GM12878 (cell line): Measurements from ENCODE around the gene SPATA18. TPM values are rescaled to one million over a fixed set of nuclear protein-coding genes. Genes with fewer than 3 reads are reported as not detected.

Source experiments
- ATAC-seq: fragments of 200-7000 bp; cut with Tn5 transposase; 3 replicates; pipeline ENCODE4 v1.9.1; 2020; ENCODE audit warnings: mild to moderate bottlenecking, moderate library complexity
- BruUV-seq: library from RNA; stranded (reverse); fragments of 400-500 nt; replicated peaks from 2 replicates; lab custom pipeline; 2021; lab: Mats Ljungman, UMichigan
- CTCF ChIA-PET: fragments of 300-600 bp; sonication (Branson Sonifier 250); formaldehyde crosslinking; extraction: SDS; loops from one replicate; lab custom pipeline; 2021; ENCODE audit warnings: inconsistent platforms; lab: Yijun Ruan, JAX
- POLR2A ChIA-PET: fragments of 350-600 bp; formaldehyde crosslinking; extraction: SDS; loops from one replicate; lab custom pipeline; 2021; ENCODE audit warnings: inconsistent platforms; lab: Charles Lee
- RAD21 ChIA-PET: fragments of 300-600 bp; sonication (Branson Sonifier 250); formaldehyde crosslinking; loops from one replicate; lab custom pipeline; 2023; ENCODE audit warnings: antibody characterized with exemption; ENCODE audit not compliant: unreplicated experiment; lab: Charles Lee
- SMC1A ChIA-PET: fragments of 300-600 bp; sonication (Branson Sonifier 250); formaldehyde crosslinking; loops from one replicate; lab custom pipeline; 2023; ENCODE audit not compliant: unreplicated experiment, uncharacterized antibody; lab: Charles Lee
- DNase-seq: peaks from one replicate; pipeline ENCODE4 v3.0.0-alpha.2; 2011; ENCODE audit warnings: low read depth, low spot score
- FAIRE-seq: peaks from 3 replicates; lab custom pipeline; 2011; peaks lifted over from hg19 to GRCh38; lab: Jason Lieb, UNC
- H2AFZ ChIP-seq: 2 replicates; pipeline ENCODE4 v1.6.0; 2011; ENCODE audit warnings: low read depth, low read length, control low read depth; ENCODE audit not compliant: control insufficient read depth
- H3K27ac ChIP-seq: 2 replicates; pipeline ENCODE4 v1.5.1; 2011; ENCODE audit warnings: control low read depth; ENCODE audit not compliant: control insufficient read depth, insufficient read depth
- H3K27me3 ChIP-seq, 2 experiments: replicated peaks in 1 of 2; 2 replicates each; pipeline versions ENCODE4 v1.6.0 to v1.6.1; 2011; ENCODE audit warnings: low read length in 1 of 2; ENCODE audit not compliant: control insufficient read depth in 2 of 2, insufficient read depth in 2 of 2
- H3K36me3 ChIP-seq, 2 experiments: 2 replicates each; pipeline ENCODE4 v1.5.1; 2011; ENCODE audit warnings: low read length in 1 of 2; ENCODE audit not compliant: control insufficient read depth in 2 of 2, insufficient read depth in 2 of 2
- H3K4me1 ChIP-seq: 2 replicates; pipeline ENCODE4 v1.6.1; 2011; ENCODE audit warnings: mild to moderate bottlenecking, low read length, moderate library complexity, mixed read lengths; ENCODE audit not compliant: control insufficient read depth, insufficient read depth
- H3K4me2 ChIP-seq: 2 replicates; pipeline ENCODE4 v1.6.0; 2011; ENCODE audit warnings: control low read depth; ENCODE audit not compliant: control insufficient read depth, insufficient read depth
- H3K4me3 ChIP-seq: fragments of 200-600 bp; sonication (generic); 2 replicates; pipeline ENCODE4 v1.5.1; 2016
- H3K79me2 ChIP-seq: 2 replicates; pipeline ENCODE4 v1.6.0; 2011; ENCODE audit warnings: low read length; ENCODE audit not compliant: control insufficient read depth, insufficient read depth
- H3K9ac ChIP-seq: 2 replicates; pipeline ENCODE4 v1.8.0; 2011; ENCODE audit warnings: low read length, control low read depth, mixed read lengths; ENCODE audit not compliant: control insufficient read depth, insufficient read depth
- H3K9me3 ChIP-seq: replicated peaks from 3 replicates; pipeline ENCODE4 v1.5.1; 2011; ENCODE audit warnings: mild to moderate bottlenecking, low read length; ENCODE audit not compliant: control insufficient read depth, insufficient read depth
- H4K20me1 ChIP-seq: 2 replicates; pipeline ENCODE4 v1.6.0; 2011; ENCODE audit not compliant: control insufficient read depth, insufficient read depth
- BHLHE40 ChIP-seq, 2 experiments: fragments of 450-650 bp in 1 of 2; IDR thresholded peaks; 2 replicates each; pipeline ENCODE4 v1.6.1; 2011 to 2017; ENCODE audit warnings: low read depth in 2 of 2, borderline replicate concordance in 1 of 2, improper control_type of control experiment in 1 of 2, low read length in 1 of 2, mild to moderate bottlenecking in 1 of 2
- CUX1 ChIP-seq: IDR thresholded peaks from 2 replicates; pipeline ENCODE4 v1.6.1; 2012; ENCODE audit warnings: improper control_type of control experiment, low read depth, low read length; ENCODE audit not compliant: insufficient replicate concordance
- ELK1 ChIP-seq: IDR thresholded peaks from 2 replicates; pipeline ENCODE4 v1.6.1; 2012; ENCODE audit warnings: low read depth, low read length, improper control_type of control experiment
- GABPA ChIP-seq: IDR thresholded peaks from 2 replicates; pipeline ENCODE4 v1.6.1; 2014; ENCODE audit warnings: antibody characterized with exemption, low read depth, mild to moderate bottlenecking, inconsistent platforms
- HCFC1 ChIP-seq: fragments of 150-350 bp; IDR thresholded peaks from 2 replicates; pipeline ENCODE4 v1.6.1; 2014; ENCODE audit warnings: low read length
- LARP7 ChIP-seq: fragments of 450-650 bp; IDR thresholded peaks from 2 replicates; pipeline ENCODE4 v1.6.1; 2017; ENCODE audit warnings: mild to moderate bottlenecking
- MTA3 ChIP-seq: IDR thresholded peaks from 2 replicates; pipeline ENCODE4 v1.6.1; 2012; ENCODE audit warnings: low read length, inconsistent platforms, borderline replicate concordance
- NBN ChIP-seq: fragments of 450-650 bp; IDR thresholded peaks from 2 replicates; pipeline ENCODE4 v1.6.1; 2016
- NFYA ChIP-seq: IDR thresholded peaks from 2 replicates; pipeline ENCODE4 v1.6.1; 2011; ENCODE audit warnings: low read depth, mild to moderate bottlenecking, low read length, improper control_type of control experiment, borderline replicate concordance
- NR2F1 ChIP-seq: fragments of 450-650 bp; conservative IDR thresholded peaks from 2 replicates; pipeline ENCODE4 v1.6.1; 2017; ENCODE audit warnings: mild to moderate bottlenecking
- PKNOX1 ChIP-seq: fragments of 450-650 bp; IDR thresholded peaks from 2 replicates; pipeline ENCODE4 v1.6.1; 2016; ENCODE audit warnings: mild to moderate bottlenecking
- RCOR1 ChIP-seq: conservative IDR thresholded peaks from 2 replicates; pipeline ENCODE4 v1.6.1; 2012; ENCODE audit warnings: low read depth, low read length, improper control_type of control experiment
- SKIL ChIP-seq: fragments of 450-650 bp; IDR thresholded peaks from 2 replicates; pipeline ENCODE4 v1.6.1; 2017; ENCODE audit warnings: mild to moderate bottlenecking, low read depth, inconsistent platforms; ENCODE audit not compliant: poor library complexity, severe bottlenecking
- WGBS: methylation state at CpG from one replicate; pipeline ENCODE4 v1.1.6; 2016; ENCODE audit warnings: low lambda C conversion rate; ENCODE audit not compliant: insufficient replicate concordance, insufficient coverage; ENCODE audit errors: missing lambda C conversion rate; 5-methylcytosine and 5-hydroxymethylcytosine counted together
- in situ Hi-C: fragments of 300-500 bp; cut with MboI; formaldehyde crosslinking; loops from 9 replicates; pipeline ENCODE4 v1.14.3; 2018; ENCODE audit warnings: mixed read lengths
- intact Hi-C: fragments of 100-400 bp; cut with micrococcal nuclease; formaldehyde crosslinking; loops from one replicate; pipeline ENCODE4 v1.14.2; 2022; ENCODE audit not compliant: unreplicated experiment
- polyA plus RNA-seq, 11 experiments: library from polyadenylated mRNA; depleted of rRNA in 4 of 11; unstranded in 6 of 11; stranded (reverse) in 5 of 11; fragments of >200 nt; fragmentation: Nextera tagmentation in 4 of 11; fragmentation: Illumina TruSeq in 1 of 11; extraction: Ambion mirVana in 4 of 11; extraction: Trizol in 1 of 11; gene quantifications; 1 replicate in 1 of 11; 2 replicates in 10 of 11; pipeline versions ENCODE4 v1.2.1 to v1.2.3, GENCODE V29; 2011 to 2016; ENCODE audit warnings: inconsistent platforms in 2 of 11, missing spikeins in 2 of 11, low read depth in 1 of 11
- total RNA-seq, 4 experiments: library from RNA; depleted of rRNA in 3 of 4; stranded (reverse); fragments of >200 nt in 3 of 4; fragmentation: Illumina TruSeq in 1 of 4; extraction: Trizol in 1 of 4; gene quantifications; 2 replicates each; pipeline versions ENCODE4 v1.2.1 to v1.2.3, GENCODE V29; 2013 to 2021

SPATA18 gene
- total and polyA plus RNA-seq, 10 of the 15 experiments (the other 5 are each of a cell fraction or from before 2014, with no cell fraction given) = 0.39 to 4.5 (median 1.9) TPM

GRCh38 chr4:52019936-52020657, 31.0 kb upstream of the SPATA18 start, which contains the start of gene LRRC66:
Gene LRRC66 (minus strand): TSS chr4:52020363. CDS start chr4:52017613, 2,750 bp downstream.
- Histone ChIP-seq H3K79me2 (no peaks in the 10 kb centered on the region), H3K4me1 (no peaks in the 10 kb centered on the region), H3K27me3 (no peaks in the 10 kb centered on the region), H3K9me3 (no peaks in the 10 kb centered on the region), H3K4me3 (no peak within 1 kb of the TSS), H2AFZ (no peak within 1 kb of the TSS), H4K20me1 (no peaks in the 10 kb centered on the region), H3K27ac (no peak within 1 kb of the TSS), H3K4me2 (no peak within 1 kb of the TSS), H3K9ac (no peak within 1 kb of the TSS), H3K36me3 (no peaks in the 10 kb centered on the region; a peak in 1 of 4 replicates)
- POLR2A ChIA-PET = no interaction called here
- WGBS = 92% methylated on average over 6 of the region's 6 CpGs
- in situ Hi-C loops (no loop called here), intact Hi-C loops (no loop called here)
- CTCF ChIA-PET = interaction anchor here (1.2 kb wide), 1 partner anchor 188 kb away, joined by 3 read pairs; no protein-coding TSS in a partner anchor
- no peak for DNase-seq
- SMC1A ChIA-PET = interaction anchor here (1.3 kb wide), 1 partner anchor 165 kb away, joined by 3 read pairs; no protein-coding TSS in a partner anchor
- no peak for FAIRE-seq
- no TSS peak for BruUV-seq
- no peak for ATAC-seq
- RAD21 ChIA-PET = interaction anchor here (0.7 kb wide), 1 partner anchor 123 kb away, joined by 3 read pairs; no protein-coding TSS in a partner anchor
- TF ChIP-seq GABPA = no peak
- no peak for TF ChIP-seq PKNOX1
- TF ChIP-seq BHLHE40 (IDR thresholded peaks at IDR 0.05; ENCODE audit: borderline replicate concordance in 1 of 2, low read depth in 2 of 2, low read length in 1 of 2) = no peak
- no peak for TF ChIP-seq HCFC1
- no peak for TF ChIP-seq ELK1
- no peak for TF ChIP-seq NR2F1
- no peak for TF ChIP-seq NFYA
- no peak for TF ChIP-seq MTA3
- no peak for TF ChIP-seq SKIL
- TF ChIP-seq CUX1 = no peak
- TF ChIP-seq RCOR1 = no peak
- no peak for TF ChIP-seq LARP7
- no peak for TF ChIP-seq NBN
